Hippocampal formation (tissue), 2 donors: ENCODE data around the gene SRSF12.
"Not testable (repeated sequence)": the region's sequence is repeated elsewhere in the genome, so short reads cannot be mapped to it uniquely, and the experiment has no call there.

ENCODE experiments used
- DNase-seq, 2 donors: peaks; one replicate each; lab custom pipeline; 2025; lab: John Stamatoyannopoulos, UW

The SRSF12 gene

DNA sequence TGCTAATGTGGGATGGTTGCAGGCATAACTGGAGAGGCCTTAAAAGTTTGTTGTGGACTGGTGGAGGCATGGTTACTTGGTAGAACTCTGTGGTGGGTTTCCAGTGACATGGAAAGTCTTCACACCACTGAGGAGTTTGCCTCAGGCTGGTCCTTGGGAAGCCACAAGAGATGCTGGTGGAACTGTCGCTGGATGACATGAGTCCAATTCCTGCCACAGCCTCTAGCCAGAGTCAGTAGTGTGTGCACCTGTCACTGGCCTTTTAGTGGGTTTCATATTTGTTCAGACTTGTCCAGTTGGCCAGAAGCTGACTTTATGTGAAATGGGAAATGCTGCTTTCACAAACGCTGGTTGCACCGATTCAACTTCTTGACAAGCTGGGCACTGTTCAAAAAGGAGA is 13.7 kb upstream of the SRSF12 start:
- no peak for DNase-seq

DNA sequence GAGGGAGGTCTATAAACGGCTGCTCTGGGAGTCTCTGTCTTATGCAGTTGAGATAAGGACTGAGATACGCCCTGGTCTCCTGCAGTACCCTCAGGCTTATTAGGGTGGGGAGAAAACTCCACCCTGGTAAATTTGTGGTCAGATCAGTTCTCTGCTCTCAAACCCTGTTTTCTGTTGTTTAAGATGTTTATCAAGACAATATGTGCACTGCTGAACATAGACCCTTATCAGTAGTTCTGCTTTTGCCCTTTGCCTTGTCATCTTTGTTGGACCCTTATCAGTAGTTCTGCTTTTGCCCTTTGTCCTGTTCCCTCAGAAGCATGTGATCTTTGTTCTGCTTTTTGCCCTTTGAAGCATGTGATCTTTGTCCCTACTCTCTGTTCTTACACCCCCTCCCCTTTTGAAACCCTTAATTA is 10.4 kb upstream of the SRSF12 start:
- DNase-seq, result not testable (repeated sequence)

DNA sequence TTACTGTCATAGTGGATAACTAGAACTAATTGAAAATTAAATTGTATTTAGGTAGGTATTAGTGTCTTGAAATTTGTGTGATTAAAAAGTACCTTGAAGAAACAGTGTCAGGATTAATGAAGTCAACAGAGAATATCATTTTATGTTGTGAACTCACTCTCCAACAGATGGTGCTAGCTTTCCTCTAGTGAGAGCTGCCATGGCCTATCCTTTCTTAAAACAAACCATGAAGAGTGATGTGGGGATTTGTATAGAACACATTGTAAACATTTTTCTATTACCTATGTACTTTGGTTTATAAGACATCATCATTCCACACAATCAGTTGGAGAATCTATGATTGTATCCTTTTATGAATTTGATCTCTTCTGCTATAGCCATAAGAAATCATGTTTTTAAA is 4.8 kb upstream of the SRSF12 start:
- peak in 1 of 2 donors; percentile 51 for DNase-seq

DNA sequence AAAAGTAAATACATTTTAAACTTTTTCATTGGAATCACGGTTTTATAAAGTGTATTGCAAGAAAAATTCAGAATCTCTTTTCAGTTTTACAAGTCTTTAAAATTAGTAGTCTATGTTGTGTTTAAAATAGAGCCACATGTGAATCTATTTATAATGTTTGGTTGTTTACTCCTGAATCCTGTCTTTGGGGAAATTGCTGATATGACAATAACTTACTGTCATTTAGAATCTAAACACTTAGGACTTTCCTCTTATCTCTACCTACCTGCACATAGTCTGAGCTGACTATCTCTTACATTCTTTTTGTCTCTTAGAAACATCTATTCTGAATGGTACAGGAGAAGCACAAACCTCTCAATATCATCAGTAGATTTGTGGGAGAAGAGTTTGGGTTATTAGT is 4.1 kb upstream of the SRSF12 start:
- no peak for DNase-seq

DNA sequence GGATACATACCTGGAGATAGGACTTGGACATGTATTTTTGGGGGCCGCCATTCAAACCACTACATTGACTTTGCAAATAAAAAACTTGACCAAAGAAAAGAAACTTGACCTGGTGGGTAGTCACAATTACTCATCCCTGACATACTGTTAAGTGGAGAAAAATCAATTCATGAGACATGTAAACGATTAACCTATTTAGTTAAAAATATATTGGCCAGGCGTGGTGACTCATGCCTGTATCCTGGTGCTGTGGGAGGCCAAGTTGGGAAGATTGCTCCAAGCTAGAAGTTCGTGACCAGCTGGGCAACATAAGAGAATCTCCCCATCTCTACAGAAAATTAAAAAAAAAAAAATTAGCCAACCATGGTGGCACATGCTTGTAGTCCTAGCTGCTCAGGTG is 2.5 kb upstream of the SRSF12 start:
- no peak for DNase-seq

DNA sequence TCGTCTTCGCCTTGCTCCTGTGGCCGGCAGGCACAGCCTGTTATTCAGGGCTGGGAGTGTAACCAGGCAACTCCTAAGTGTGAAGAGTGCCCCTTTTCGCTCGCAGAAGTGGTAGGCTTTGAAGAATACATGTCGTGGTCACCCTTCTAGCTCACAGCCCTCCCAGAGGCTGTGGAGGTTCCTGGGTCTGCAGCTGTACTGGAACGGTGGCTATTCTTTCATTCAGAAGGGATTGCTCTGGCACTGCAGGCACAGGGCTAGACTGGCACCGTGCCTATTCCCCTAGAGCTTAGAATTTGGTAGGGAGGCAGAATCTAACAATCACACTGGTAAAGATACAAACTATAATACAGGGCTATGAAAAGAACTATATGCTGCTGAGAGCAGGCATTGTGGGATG is 1.1 kb upstream of the SRSF12 start:
- DNase-seq, result no peak

DNA sequence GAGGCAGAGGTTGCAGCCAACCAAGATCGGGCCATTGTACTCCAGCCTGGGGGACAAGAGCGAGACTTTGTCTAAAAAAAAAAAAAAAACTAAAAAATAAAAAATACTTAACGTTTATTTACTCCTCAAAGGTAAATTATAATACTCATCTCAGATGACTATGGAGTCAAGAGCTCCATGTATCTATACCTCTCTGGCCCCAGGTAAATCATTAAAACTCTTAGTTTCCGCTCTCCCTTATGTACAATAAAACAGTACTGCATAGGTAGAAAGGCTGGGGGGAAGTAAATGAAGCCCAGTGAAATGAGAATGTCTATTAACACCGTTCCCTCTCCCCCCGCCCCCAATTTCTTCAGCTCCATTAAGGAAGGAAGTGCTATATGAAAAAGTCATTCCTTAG is 1.2 kb downstream of the SRSF12 start:
- no peak for DNase-seq

DNA sequence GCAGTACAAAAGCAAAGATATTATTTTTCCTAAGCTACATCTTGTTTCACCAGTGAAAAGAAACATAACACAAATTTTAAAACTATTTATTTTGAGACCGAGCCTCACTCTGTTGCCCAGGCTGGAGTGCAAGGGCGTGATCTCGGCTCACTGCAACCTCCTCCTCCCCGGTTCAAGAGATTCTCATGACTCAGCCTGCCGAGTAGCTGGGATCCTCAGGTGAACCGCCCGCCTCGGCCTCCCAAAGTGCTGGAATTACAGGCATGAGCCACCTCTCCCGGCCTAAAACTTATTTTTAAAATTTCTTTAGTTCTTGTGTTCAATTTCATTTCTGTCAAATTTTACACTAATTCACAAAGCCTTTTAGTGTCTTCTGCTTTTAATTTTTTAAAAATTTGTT is 5.9 kb downstream of the SRSF12 start:
- DNase-seq, result no peak

DNA sequence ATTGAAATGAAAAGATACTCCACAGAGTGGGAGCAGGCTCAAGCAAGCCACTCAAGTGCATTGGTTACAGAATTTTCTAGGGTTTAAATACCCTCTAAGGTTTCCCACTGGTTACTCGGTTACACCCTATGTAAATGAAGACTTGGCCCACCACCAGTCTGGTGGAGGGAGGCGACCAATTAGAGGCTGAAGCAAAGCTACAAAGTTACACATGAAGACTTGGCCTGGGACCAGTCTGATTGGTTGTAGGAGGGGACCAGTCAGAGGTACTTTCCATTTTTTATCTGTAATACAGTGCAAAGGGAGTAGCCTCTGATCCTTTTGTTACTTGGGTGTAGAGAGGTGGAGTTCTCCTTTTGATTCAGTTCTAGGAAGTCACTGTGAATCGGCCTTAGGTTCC is 7.6 kb downstream of the SRSF12 start:
- no peak for DNase-seq

DNA sequence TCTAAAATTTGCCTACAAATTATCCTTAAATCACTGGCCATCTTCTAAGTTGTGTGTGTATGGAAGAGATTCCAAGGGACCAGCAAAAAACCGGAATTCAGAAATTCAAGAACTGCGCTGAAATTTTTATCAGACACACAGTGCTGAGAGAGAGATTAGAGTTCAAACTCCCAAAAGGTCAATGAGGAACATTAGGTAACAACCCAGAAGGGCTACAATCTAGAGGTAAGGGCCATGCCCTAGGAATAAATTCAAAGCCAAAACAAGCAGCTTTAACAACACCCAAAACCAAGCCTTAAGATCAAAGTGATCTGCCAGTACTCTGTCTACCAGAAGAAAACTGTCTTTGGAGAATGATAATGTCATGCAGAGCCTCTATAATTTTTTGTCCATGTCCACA is 17.8 kb downstream of the SRSF12 start:
- no peak for DNase-seq

DNA sequence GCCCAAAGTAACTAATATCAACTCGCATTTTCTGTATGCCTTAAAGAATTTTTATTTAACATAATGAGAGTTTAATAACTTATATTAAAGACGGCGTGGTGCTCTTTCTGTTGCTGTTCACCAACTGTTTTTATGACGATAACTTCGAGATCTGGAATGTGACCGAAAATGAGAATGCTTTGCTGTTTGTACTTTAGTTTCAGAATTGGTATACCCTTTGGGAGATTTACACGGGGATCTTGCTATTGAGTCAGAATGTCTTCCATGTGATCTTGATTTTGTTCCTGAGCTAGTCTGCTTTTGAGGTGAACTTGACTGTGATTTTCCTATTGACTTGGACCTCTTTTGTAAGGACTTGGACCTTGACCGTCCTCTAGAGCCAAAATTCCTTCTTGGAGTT is 19.4 kb downstream of the SRSF12 start:
- DNase-seq, result no peak

DNA sequence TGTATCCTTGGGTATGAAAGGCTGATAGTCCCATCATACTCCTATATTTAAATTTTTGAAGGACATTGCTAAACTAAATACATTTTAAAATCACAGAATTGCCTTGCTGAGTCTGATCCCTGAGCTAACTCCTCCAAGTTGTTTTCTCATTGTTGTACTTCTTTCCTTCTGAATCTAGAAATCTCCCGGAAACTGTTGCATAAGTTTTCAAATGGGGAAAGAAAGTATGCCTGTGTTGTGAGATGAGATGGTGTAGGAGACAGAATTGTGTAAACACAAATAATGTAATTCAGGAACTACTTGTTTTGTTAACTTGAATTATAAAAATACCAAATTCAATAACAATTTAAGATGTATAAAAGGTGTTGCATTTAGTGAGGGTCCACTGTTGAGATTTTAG is 30.0 kb downstream of the SRSF12 start:
- DNase-seq, result no peak

DNA sequence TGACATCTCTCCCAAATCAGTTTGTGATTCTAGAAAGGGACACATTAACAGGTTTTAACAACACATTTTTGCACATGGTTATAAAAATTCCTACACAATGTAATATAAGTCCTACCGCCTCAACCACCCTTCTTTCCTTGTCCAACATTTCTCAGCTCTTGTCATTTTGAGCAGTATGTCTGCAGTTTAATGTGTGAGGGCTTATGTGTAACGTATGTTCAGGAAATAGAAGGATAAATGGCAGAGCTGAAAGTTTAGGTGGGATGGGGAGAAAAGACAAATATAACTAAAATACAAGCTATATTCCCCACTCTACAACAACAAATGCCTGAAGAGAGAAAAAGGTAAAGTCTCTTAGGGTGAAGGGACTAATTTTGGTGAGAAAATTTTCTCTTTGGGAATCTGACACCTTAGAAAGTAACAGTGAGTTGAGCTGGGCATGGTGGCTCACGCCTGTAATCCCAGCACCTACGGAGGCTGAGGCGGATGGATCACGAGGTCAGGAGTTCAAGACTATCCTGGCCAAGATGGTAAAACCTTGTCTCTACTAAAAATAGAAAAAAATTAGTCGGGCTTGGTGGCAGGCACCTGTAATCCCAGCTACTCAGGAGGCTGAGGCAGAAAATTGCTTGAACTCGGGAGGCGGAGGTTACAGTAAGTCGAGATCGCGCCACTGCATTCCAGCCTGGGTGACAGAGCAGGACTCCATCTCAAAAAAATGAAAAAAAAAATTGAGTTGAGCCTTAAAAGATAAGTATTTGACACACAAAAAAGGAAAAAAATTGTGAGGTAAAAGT is 32.3 kb downstream of the SRSF12 start:
- DNase-seq, result no peak

DNA sequence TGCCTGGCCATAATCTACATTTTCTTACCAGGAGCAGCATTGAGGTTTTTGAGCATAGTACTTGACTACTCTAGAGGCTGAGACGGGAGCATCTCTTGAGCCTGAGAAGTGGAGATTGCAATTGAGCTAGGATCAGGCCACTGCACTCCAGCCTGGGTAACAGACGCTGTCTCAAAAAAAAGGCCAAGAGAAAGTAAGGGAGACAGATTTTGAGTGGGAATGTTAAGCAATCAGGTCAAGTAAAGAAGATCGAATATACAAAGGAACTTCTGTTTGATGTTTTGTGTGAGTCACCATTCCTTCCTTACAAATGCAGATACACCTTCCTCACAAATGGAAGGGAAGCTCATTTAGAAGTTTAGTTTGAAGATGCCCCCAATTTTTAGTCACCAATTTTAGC is 32.9 kb downstream of the SRSF12 start:
- DNase-seq, result no peak

DNA sequence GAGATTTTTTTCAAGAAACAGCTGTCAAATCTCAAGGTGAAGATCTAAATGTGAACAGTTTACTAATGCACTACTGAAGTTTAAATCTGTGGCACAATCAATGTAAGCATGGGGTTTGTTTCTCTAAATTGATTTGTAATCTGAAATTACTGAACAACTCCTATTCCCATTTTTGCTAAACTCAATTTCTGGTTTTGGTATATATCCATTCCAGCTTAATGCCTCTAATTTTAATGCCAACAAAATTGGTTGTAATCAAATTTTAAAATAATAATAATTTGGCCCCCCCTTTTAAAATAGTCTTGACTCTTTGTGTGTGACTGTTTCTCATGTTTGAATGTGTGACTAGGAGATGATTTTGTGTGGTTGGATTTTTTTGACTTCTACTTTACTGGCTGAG is 33.3 kb downstream of the SRSF12 start:
- no peak for DNase-seq

DNA sequence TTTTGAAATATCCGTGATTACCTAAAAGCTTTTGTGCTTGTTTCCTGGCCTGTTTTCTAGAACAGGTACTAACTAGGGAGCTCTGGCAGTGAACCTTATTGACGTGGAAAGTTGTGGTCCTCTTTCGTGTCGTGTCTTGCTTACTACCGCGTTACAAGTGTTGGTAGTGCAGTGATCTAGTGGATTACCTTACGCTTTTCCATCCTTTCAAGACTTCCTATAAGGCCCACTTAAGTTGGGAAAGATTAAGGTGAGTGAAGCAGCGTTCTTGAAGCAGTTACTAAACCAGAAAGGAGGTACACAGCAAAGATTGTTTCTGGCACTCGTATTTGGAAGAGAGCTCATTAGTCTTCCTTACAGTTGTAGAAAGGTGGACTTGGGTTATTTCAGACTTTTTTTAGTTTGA is 35.4 kb downstream of the SRSF12 start:
- no peak for DNase-seq

DNA sequence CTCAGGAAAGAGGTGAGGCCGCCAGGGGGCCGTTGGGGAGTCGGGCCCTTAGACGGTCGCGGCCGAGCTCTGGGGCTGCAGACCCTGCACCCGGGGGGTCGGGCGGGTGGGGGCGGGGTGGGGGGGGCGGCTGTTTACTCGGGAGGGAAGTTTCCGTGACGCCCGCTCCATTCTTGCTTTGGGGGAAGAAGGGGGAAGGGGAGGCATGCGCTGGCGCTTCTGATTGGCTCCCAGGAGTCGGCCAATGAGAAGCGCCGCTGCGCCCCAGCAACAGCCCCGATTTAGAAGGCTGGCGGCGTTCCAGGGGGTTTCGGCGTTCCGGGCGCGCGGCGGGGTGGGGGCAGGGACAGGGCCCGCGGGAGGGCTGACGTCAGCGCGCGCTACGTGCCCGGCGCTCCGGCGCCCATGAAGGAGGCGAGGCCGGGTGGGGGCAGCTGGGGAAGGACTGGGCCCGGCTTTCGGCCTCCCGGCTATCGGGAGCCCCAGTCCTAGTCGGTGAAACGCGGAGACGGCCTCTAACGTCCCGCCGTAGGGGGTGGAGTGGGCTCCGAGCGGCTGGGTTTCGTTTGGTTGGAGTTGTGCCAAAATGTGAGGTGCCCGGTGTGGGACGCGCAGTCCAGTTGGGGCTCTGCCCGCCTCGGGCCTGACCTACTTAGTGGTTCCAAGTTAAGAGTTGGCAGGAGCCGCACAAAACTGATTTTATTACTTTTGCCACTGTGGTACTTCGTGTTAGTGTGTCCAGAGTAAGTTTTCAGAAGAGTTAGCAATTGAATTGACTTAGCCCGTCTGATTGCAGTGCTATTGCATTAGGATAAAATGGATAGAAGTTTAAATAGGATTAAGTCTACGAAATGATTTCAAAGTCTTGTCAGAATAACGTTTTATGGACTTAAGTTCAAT is 36.2 kb downstream of the SRSF12 start:
- DNase-seq, result peak; percentile 94 to 96

DNA sequence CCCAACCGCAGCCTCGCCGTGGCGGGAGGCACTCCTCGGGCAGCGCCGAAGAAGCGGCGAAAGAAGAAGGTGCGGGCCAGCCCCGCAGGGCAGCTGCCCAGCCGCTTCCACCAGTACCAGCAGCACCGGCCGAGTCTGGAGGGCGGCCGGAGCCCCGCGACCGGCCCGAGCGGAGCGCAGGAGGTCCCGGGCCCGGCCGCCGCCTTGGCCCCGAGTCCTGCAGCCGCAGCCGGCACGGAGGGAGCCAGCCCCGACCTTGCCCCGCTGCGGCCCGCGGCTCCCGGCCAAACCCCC is 36.8 kb downstream of the SRSF12 start:
- no peak for DNase-seq

DNA sequence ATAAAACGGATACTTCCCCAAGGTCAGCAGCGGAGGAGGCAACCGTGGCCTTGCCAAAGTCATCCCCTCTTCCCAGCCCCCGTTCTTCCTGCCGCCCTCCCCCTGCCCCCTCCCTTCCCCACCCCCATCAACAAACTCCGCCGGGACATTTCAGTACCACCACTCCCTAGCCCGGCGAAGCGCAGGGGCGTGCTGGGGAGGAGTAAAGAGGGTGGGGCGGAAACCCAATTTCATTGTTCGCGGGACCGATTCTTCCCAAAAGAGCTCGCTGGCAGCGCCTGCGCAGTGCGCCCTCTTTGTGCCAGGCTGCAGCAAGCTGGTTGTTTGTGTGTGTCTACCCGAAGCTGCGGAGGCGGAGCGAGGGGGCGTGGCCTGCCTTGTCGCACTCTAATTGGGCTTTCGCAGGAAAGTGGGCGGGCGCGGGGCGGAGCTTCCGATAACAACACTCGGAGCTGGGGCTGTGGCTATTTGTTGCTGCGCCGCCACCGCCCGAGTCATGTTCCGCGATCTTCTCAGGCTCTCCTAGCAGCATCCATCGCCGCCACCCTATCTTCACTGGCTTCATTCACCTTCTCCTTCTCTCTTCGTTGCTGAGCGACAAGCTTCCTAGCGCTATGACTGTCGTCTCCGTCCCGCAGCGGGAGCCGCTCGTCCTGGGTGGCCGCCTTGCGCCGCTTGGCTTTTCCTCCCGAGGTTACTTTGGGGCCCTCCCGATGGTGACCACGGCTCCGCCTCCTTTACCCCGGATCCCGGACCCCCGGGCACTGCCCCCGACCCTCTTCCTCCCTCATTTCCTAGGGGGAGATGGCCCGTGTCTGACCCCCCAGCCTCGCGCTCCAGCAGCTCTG is 37.4 kb downstream of the SRSF12 start, which contains the start of gene PNRC1:
Gene PNRC1, plus strand, starts transcription at position 471 of the 848 bp plus-strand sequence. Its CDS starts 144 bp downstream, at position 615.
- peak; percentile 99 for DNase-seq

DNA sequence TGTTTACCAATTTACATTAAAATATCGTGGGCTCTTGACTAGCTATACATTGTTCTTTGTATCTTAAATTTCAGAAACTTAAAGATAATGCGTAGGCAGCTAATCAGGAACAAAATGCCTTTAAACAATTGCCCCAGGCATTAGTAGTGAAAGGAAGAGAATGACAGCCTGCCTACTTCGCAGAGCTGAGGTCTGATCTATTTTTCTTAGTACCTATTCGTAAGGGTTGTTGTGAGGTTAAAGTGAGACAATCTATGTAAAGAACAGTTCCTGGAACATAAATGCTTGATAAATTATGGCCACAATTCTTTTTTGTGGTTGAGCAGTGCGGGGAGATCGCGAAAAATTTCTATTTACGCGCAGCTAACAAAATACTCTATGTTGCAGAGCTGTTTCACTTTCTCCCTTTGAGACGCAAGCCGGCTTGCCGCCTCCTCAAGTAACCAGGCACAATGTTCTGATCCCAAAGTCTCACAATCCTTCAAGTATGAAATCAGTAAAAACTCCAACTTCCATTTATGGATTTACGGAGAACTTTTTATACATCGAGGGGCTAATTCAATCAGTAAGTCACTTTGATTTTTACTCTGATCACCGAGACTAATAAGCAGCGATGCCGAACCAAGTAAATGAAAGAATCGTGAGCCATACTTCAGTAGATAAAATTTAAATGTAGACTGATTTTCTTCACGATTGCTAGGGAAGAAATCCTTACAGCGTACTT is 38.2 kb downstream of the SRSF12 start:
- peak in 1 of 2 donors; percentile 80 for DNase-seq

DNA sequence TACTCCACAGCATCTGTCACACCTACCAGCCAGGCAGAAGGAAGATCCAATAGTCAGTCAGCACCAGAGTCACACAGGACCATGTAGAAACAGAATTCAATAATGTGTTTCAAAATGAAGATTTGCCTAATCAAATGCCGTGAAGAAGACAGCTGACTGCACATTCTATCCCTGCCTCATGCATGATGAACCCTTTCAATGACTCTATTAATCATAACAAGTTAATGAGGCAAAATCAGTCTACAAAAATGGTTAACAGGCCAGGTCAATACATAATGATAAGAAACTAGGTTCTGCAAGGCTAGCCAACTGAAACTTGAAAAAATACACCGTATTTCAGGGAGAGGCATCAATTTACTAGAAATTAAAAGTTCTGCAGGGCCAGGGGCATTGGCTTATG is 44.0 kb downstream of the SRSF12 start:
- no peak for DNase-seq
